GM23248 (cell line): ENCODE data around the gene CD79A. TPM values are rescaled to one million over a fixed set of nuclear protein-coding genes. Genes with fewer than 3 reads are reported as not detected.
A peak's percentile ranks its signal among the peaks of the same experiment; 100 is the strongest.
"Not testable (repeated sequence)": the region's sequence is repeated elsewhere in the genome, so short reads cannot be mapped to it uniquely, and the experiment has no call there.

Experiments
- DNase-seq: peaks from one replicate; pipeline ENCODE4 v3.0.0-alpha.2; 2015
- H2AFZ ChIP-seq: fragments of 200-600 bp; sonication (generic); 2 replicates; pipeline ENCODE4 v1.6.1; 2016; ENCODE audit warnings: antibody characterized with exemption
- H3F3A ChIP-seq: fragments of 200-600 bp; sonication (generic); 2 replicates; pipeline ENCODE4 v1.6.1; 2016; ENCODE audit warnings: mild to moderate bottlenecking, antibody characterized with exemption, mixed run types; ENCODE audit not compliant: insufficient read depth
- H3K27ac ChIP-seq: fragments of 200-600 bp; sonication (generic); 2 replicates; pipeline ENCODE4 v1.5.1; 2016; ENCODE audit warnings: mild to moderate bottlenecking
- H3K27me3 ChIP-seq: fragments of 200-600 bp; sonication (generic); replicated peaks from 2 replicates; pipeline ENCODE4 v1.6.1; 2016; ENCODE audit warnings: mild to moderate bottlenecking; ENCODE audit not compliant: insufficient read depth
- H3K36me3 ChIP-seq: fragments of 200-600 bp; sonication (generic); 2 replicates; pipeline ENCODE4 v1.6.1; 2016; ENCODE audit warnings: low read depth, mild to moderate bottlenecking
- H3K4me1 ChIP-seq: fragments of 200-600 bp; sonication (generic); 2 replicates; pipeline ENCODE4 v1.6.1; 2016; ENCODE audit warnings: mild to moderate bottlenecking; ENCODE audit not compliant: insufficient read depth
- H3K4me2 ChIP-seq: fragments of 200-600 bp; sonication (generic); one replicate; pipeline ENCODE4 v1.6.1; 2016; ENCODE audit warnings: mild to moderate bottlenecking; ENCODE audit not compliant: unreplicated experiment
- H3K4me3 ChIP-seq: fragments of 200-600 bp; sonication (generic); 2 replicates; pipeline ENCODE4 v1.5.1; 2016; ENCODE audit warnings: mild to moderate bottlenecking
- H3K79me2 ChIP-seq: fragments of 200-600 bp; sonication (generic); 2 replicates; pipeline ENCODE4 v1.6.1; 2016; ENCODE audit warnings: mild to moderate bottlenecking; ENCODE audit not compliant: insufficient read depth
- H3K9ac ChIP-seq: fragments of 200-600 bp; sonication (generic); 2 replicates; pipeline ENCODE4 v1.6.1; 2016; ENCODE audit warnings: mild to moderate bottlenecking
- H3K9me2 ChIP-seq: fragments of 200-600 bp; sonication (generic); 2 replicates; pipeline ENCODE4 v1.6.1; 2016; ENCODE audit warnings: mixed run types, mild to moderate bottlenecking, moderate library complexity; ENCODE audit not compliant: insufficient read depth
- H3K9me3 ChIP-seq: fragments of 200-600 bp; sonication (generic); one replicate; pipeline ENCODE4 v1.6.1; 2017; ENCODE audit warnings: low read depth
- H4K20me1 ChIP-seq: fragments of 200-600 bp; sonication (generic); 2 replicates; pipeline ENCODE4 v1.6.0; 2016; ENCODE audit not compliant: insufficient read depth
- EZH2 ChIP-seq: fragments of 200-600 bp; sonication (generic); IDR thresholded peaks from 2 replicates; pipeline ENCODE4 v1.6.1; 2018; ENCODE audit warnings: antibody characterized with exemption, mild to moderate bottlenecking; ENCODE audit not compliant: insufficient read depth, poor library complexity, severe bottlenecking
- EZH2phosphoT487 ChIP-seq: fragments of 200-600 bp; sonication (generic); IDR thresholded peaks from 2 replicates; pipeline ENCODE4 v1.6.1; 2018; ENCODE audit warnings: antibody characterized with exemption, moderate library complexity, mild to moderate bottlenecking, low read depth; ENCODE audit not compliant: insufficient read depth
- WGBS, 2 experiments: methylation state at CpG; one replicate each; pipeline ENCODE4 v1.1.6; 2015 to 2017; ENCODE audit warnings: low lambda C conversion rate in 2 of 2, low coverage in 1 of 2; ENCODE audit errors: missing lambda C conversion rate in 2 of 2; 5-methylcytosine and 5-hydroxymethylcytosine counted together
- in situ Hi-C: fragments of 300-500 bp; cut with MboI; formaldehyde crosslinking; loops from 2 replicates; pipeline ENCODE4 v1.15.0; 2020
- polyA plus RNA-seq: library from polyadenylated mRNA; unstranded; fragments of >200 nt; fragmentation: Nextera tagmentation; extraction: Ambion mirVana; gene quantifications from 2 replicates; pipeline ENCODE4 v1.2.1, GENCODE V29; 2016
- total RNA-seq: library from RNA; depleted of rRNA; stranded (reverse); fragments of >200 nt; shearing (Covaris generic); gene quantifications from 2 replicates; pipeline ENCODE4 v1.2.3, GENCODE V29; 2014

CD79A gene
- total and polyA plus RNA-seq, 2 experiments from 2014 or later = not detected

- H3K27ac ChIP-seq = no peak overlapping the region
- peak; percentile 71 for DNase-seq
- H3K4me2 ChIP-seq = no peak overlapping the region
- H3K36me3 ChIP-seq = peaks cover 29% of the 10 kb centered on the region; the same call in 1 of the 2 replicates
- H3K79me2 ChIP-seq = peaks cover 7% of the 10 kb centered on the region
- WGBS, 2 experiments = 50 to 52% methylated on average over 18 of the region's 18 CpGs
- H3K4me1 ChIP-seq = no peaks in the 10 kb centered on the region
- H4K20me1 ChIP-seq = peaks cover 13% of the 10 kb centered on the region; the same call in 1 of the 2 replicates
- TF ChIP-seq EZH2 (no peak), EZH2phosphoT487 (no peak)
- H3K9ac ChIP-seq = no peak overlapping the region
- H3K9me3 ChIP-seq = no peaks in the 10 kb centered on the region
- in situ Hi-C loops = no loop called here
- H3K27me3 ChIP-seq = no peaks in the 10 kb centered on the region
- H3F3A ChIP-seq = peaks cover 57% of the 10 kb centered on the region
- no peak overlapping the region for H2AFZ ChIP-seq
- no peaks in the 10 kb centered on the region for H3K9me2 ChIP-seq
- no peak overlapping the region for H3K4me3 ChIP-seq
Measured at GRCh38 chr19:41872775-41873647, 4.1 kb upstream of the CD79A start.

GRCh38 chr19:41875973-41876372 is 1.1 kb upstream of the CD79A start:
- 97 to 98% methylated on average over 3 of the region's 3 CpGs for WGBS, 2 experiments
- H3K36me3 ChIP-seq, H3K4me1 ChIP-seq, DNase-seq, H3K27me3 ChIP-seq, H4K20me1 ChIP-seq, H3K4me2 ChIP-seq, H3K27ac ChIP-seq, H3K4me3 ChIP-seq, H3K9ac ChIP-seq, H2AFZ ChIP-seq, H3K9me2 ChIP-seq, H3K79me2 ChIP-seq, in situ Hi-C loops, H3K9me3 ChIP-seq: not testable (repeated sequence)
- H3F3A ChIP-seq = peaks cover 30% of the 10 kb centered on the region

- no peak overlapping the region for H3K4me2 ChIP-seq
- no peaks in the 10 kb centered on the region for H3K36me3 ChIP-seq
- in situ Hi-C loops = no loop called here
- no peak overlapping the region for H2AFZ ChIP-seq
- no peaks in the 10 kb centered on the region for H3K79me2 ChIP-seq
- 58 to 59% methylated on average over 13 to 17 of the region's 17 CpGs for WGBS, 2 experiments
- H3K4me3 ChIP-seq = no peak overlapping the region
- no peak overlapping the region for H3K9ac ChIP-seq
- no peaks in the 10 kb centered on the region for H4K20me1 ChIP-seq
- no peaks in the 10 kb centered on the region for H3K27me3 ChIP-seq
- peaks cover 15% of the 10 kb centered on the region for H3F3A ChIP-seq
- TF ChIP-seq EZH2phosphoT487 (no peak), EZH2 (no peak)
- H3K9me2 ChIP-seq = no peaks in the 10 kb centered on the region
- no peaks in the 10 kb centered on the region for H3K9me3 ChIP-seq
- H3K27ac ChIP-seq = no peak overlapping the region
- H3K4me1 ChIP-seq = no peaks in the 10 kb centered on the region
- DNase-seq = no peak
Measured at GRCh38 chr19:41877916-41878905, 1.1 kb downstream of the CD79A start.

GRCh38 chr19:41879080-41879479 is 2.0 kb downstream of the CD79A start:
- Histone ChIP-seq H3K36me3 (no peaks in the 10 kb centered on the region), H3K27ac (no peak overlapping the region), H3K4me3 (no peak overlapping the region), H3K9me3 (no peaks in the 10 kb centered on the region), H4K20me1 (no peaks in the 10 kb centered on the region), H3K4me2 (no peak overlapping the region), H3F3A (peaks cover 13% of the 10 kb centered on the region), H3K4me1 (no peaks in the 10 kb centered on the region), H3K27me3 (no peaks in the 10 kb centered on the region), H3K9me2 (no peaks in the 10 kb centered on the region), H3K9ac (no peak overlapping the region), H3K79me2 (no peaks in the 10 kb centered on the region), H2AFZ (no peak overlapping the region)
- in situ Hi-C loops = no loop called here
- TF ChIP-seq EZH2phosphoT487 = no peak
- no peak for TF ChIP-seq EZH2
- no peak for DNase-seq
- WGBS, 2 experiments = 75 to 78% methylated on average over 20 to 21 of the region's 21 CpGs
